Mucosa of rectum (tissue), 2 donors: ENCODE measurements around the gene ZNF75A.
A peak's percentile ranks its signal among the peaks of the same experiment; 100 is the strongest.

Experiments
- H3K27ac ChIP-seq, 2 donors: one replicate each; pipeline ENCODE4 v1.7.0; 2013; ENCODE audit warnings: inconsistent platforms in 2 of 2, low read depth in 2 of 2, low read length in 2 of 2
- H3K27me3 ChIP-seq, 2 donors: one replicate each; pipeline ENCODE4 v1.7.0; 2013; ENCODE audit warnings: low read length in 2 of 2; ENCODE audit not compliant: control insufficient read depth in 2 of 2, insufficient read depth in 2 of 2
- H3K36me3 ChIP-seq, 2 donors: one replicate each; pipeline ENCODE4 v1.7.0; 2013; ENCODE audit warnings: low read length in 2 of 2; ENCODE audit not compliant: control insufficient read depth in 2 of 2, insufficient read depth in 2 of 2
- H3K4me1 ChIP-seq, 2 donors: one replicate each; pipeline ENCODE4 v1.7.0; 2013; ENCODE audit warnings: low read length in 2 of 2, mild to moderate bottlenecking in 1 of 2; ENCODE audit not compliant: control insufficient read depth in 2 of 2, insufficient read depth in 2 of 2
- H3K4me3 ChIP-seq, 2 donors: one replicate each; pipeline ENCODE4 v1.7.0; 2013; ENCODE audit warnings: low read length in 2 of 2
- H3K9ac ChIP-seq, 2 donors: one replicate each; pipeline ENCODE4 v1.7.0; 2013; ENCODE audit warnings: low read length in 2 of 2, low read depth in 1 of 2, mild to moderate bottlenecking in 1 of 2
- H3K9me3 ChIP-seq, 2 donors: one replicate each; pipeline ENCODE4 v1.7.0; 2013; ENCODE audit warnings: low read length in 2 of 2; ENCODE audit not compliant: control insufficient read depth in 2 of 2
- donor health status: healthy.
- donor health status: Normal muscosa, but diverticular disease.

ZNF75A gene

GRCh38 chr16:3289998-3290673 lies 15.2 kb upstream of the ZNF75A start:
- H3K27ac ChIP-seq: no peak overlapping the region
- peak overlapping the region in 1 of 2 donors; percentile 20 for H3K4me3 ChIP-seq
- peaks cover 62 to 77% of the 10 kb centered on the region in 2 donors for H3K36me3 ChIP-seq
- H3K27me3 ChIP-seq: no peaks in the 10 kb centered on the region
- H3K9ac ChIP-seq: no peak overlapping the region
- H3K9me3 ChIP-seq: peaks cover 51 to 57% of the 10 kb centered on the region in 2 donors
- H3K4me1 ChIP-seq: no peaks in the 10 kb centered on the region

- no peaks in the 10 kb centered on the region for H3K4me1 ChIP-seq
- no peak overlapping the region for H3K9ac ChIP-seq
- H3K9me3 ChIP-seq: peaks cover 47 to 51% of the 10 kb centered on the region in 2 donors
- H3K4me3 ChIP-seq: no peak overlapping the region
- no peak overlapping the region for H3K27ac ChIP-seq
- peaks cover 44 to 55% of the 10 kb centered on the region in 2 donors for H3K36me3 ChIP-seq
- no peaks in the 10 kb centered on the region for H3K27me3 ChIP-seq
Measured at GRCh38 chr16:3292604-3293003, 12.7 kb upstream of the ZNF75A start.

GRCh38 chr16:3295209-3295608 lies 10.1 kb upstream of the ZNF75A start:
- H3K36me3 ChIP-seq: peaks cover 24 to 39% of the 10 kb centered on the region in 2 donors

GRCh38 chr16:3295783-3296182 lies 9.5 kb upstream of the ZNF75A start:
- no peaks in the 10 kb centered on the region for H3K27me3 ChIP-seq
- H3K27ac ChIP-seq: no peak overlapping the region
- H3K4me1 ChIP-seq: no peaks in the 10 kb centered on the region
- H3K36me3 ChIP-seq: peaks cover 18 to 36% of the 10 kb centered on the region in 2 donors
- peaks cover 37 to 51% of the 10 kb centered on the region in 2 donors for H3K9me3 ChIP-seq
- H3K9ac ChIP-seq: no peak overlapping the region
- no peak overlapping the region for H3K4me3 ChIP-seq

More at GRCh38 chr16:3295209-3295608, 10.1 kb upstream of the ZNF75A start:
- Histone ChIP-seq H3K27ac (no peak overlapping the region), H3K4me3 (no peak overlapping the region), H3K27me3 (no peaks in the 10 kb centered on the region), H3K9ac (no peak overlapping the region), H3K4me1 (no peaks in the 10 kb centered on the region), H3K9me3 (peaks cover 39 to 50% of the 10 kb centered on the region in 2 donors)

GRCh38 chr16:3304370-3304769 lies 927 bp upstream of the ZNF75A start:
- Histone ChIP-seq H3K4me1 (peaks cover 5 to 11% of the 10 kb centered on the region in 2 donors), H3K9ac (no peak overlapping the region), H3K27me3 (no peaks in the 10 kb centered on the region), H3K36me3 (peaks cover 10 to 34% of the 10 kb centered on the region in 2 donors), H3K27ac (no peak overlapping the region), H3K4me3 (peak overlapping the region; percentile 87 to 89), H3K9me3 (peaks cover 31 to 35% of the 10 kb centered on the region in 2 donors)

- peaks cover 22 to 24% of the 10 kb centered on the region in 2 donors for H3K9me3 ChIP-seq
- peak overlapping the region; percentile 87 to 89 for H3K4me3 ChIP-seq
- H3K27ac ChIP-seq: peak overlapping the region; percentile 90 to 91
- peak overlapping the region in 1 of 2 donors; percentile 70 for H3K9ac ChIP-seq
- peaks cover 10 to 22% of the 10 kb centered on the region in 2 donors for H3K36me3 ChIP-seq
- no peaks in the 10 kb centered on the region for H3K27me3 ChIP-seq
- peaks cover 5 to 11% of the 10 kb centered on the region in 2 donors for H3K4me1 ChIP-seq
Measured at GRCh38 chr16:3306078-3306477, 781 bp downstream of the ZNF75A start.

- peaks cover 46 to 54% of the 10 kb centered on the region in 2 donors for H3K9me3 ChIP-seq
- H3K27ac ChIP-seq: no peak overlapping the region
- H3K4me1 ChIP-seq: no peaks in the 10 kb centered on the region
- H3K36me3 ChIP-seq: peaks cover 26 to 41% of the 10 kb centered on the region in 2 donors
- no peak overlapping the region for H3K4me3 ChIP-seq
- H3K27me3 ChIP-seq: no peaks in the 10 kb centered on the region
- H3K9ac ChIP-seq: no peak overlapping the region
Measured at GRCh38 chr16:3311496-3311895, 6.2 kb downstream of the ZNF75A start.

GRCh38 chr16:3317315-3317999 lies 12.2 kb downstream of the ZNF75A start:
- H3K4me3 ChIP-seq: peak overlapping the region in 1 of 2 donors; percentile 5
- no peaks in the 10 kb centered on the region for H3K4me1 ChIP-seq
- H3K27ac ChIP-seq: no peak overlapping the region
- no peak overlapping the region for H3K9ac ChIP-seq
- peaks cover 30 to 38% of the 10 kb centered on the region in 2 donors for H3K36me3 ChIP-seq
- H3K27me3 ChIP-seq: no peaks in the 10 kb centered on the region
- peaks cover 60 to 75% of the 10 kb centered on the region in 2 donors for H3K9me3 ChIP-seq

GRCh38 chr16:3321816-3322215 lies 16.5 kb downstream of the ZNF75A start:
- Histone ChIP-seq H3K9ac (no peak overlapping the region), H3K4me1 (no peaks in the 10 kb centered on the region), H3K9me3 (peaks cover 31 to 40% of the 10 kb centered on the region in 2 donors), H3K4me3 (no peak overlapping the region), H3K36me3 (peaks cover 11 to 13% of the 10 kb centered on the region in 2 donors), H3K27me3 (no peaks in the 10 kb centered on the region), H3K27ac (no peak overlapping the region)

GRCh38 chr16:3327514-3327913 lies 22.2 kb downstream of the ZNF75A start:
- H3K4me1 ChIP-seq: no peaks in the 10 kb centered on the region
- H3K9me3 ChIP-seq: no peaks in the 10 kb centered on the region
- no peak overlapping the region for H3K9ac ChIP-seq
- no peaks in the 10 kb centered on the region for H3K36me3 ChIP-seq
- no peak overlapping the region for H3K27ac ChIP-seq
- no peak overlapping the region for H3K4me3 ChIP-seq
- no peaks in the 10 kb centered on the region for H3K27me3 ChIP-seq
